ENCODE results near the gene TBX5.

- TF ChIP-seq, protein P1, sequence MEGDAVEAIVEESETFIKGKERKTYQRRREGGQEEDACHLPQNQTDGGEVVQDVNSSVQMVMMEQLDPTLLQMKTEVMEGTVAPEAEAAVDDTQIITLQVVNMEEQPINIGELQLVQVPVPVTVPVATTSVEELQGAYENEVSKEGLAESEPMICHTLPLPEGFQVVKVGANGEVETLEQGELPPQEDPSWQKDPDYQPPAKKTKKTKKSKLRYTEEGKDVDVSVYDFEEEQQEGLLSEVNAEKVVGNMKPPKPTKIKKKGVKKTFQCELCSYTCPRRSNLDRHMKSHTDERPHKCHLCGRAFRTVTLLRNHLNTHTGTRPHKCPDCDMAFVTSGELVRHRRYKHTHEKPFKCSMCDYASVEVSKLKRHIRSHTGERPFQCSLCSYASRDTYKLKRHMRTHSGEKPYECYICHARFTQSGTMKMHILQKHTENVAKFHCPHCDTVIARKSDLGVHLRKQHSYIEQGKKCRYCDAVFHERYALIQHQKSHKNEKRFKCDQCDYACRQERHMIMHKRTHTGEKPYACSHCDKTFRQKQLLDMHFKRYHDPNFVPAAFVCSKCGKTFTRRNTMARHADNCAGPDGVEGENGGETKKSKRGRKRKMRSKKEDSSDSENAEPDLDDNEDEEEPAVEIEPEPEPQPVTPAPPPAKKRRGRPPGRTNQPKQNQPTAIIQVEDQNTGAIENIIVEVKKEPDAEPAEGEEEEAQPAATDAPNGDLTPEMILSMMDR (IDR thresholded peaks at IDR 0.05) = no peak
- TF ChIP-seq POLR2A (IDR thresholded peaks at IDR 0.05) (peak in 1 of 4 donors; percentile 20), POLR2AphosphoS5 (IDR thresholded peaks at IDR 0.05) (peak in 1 of 2 donors; percentile 28)
Measured at GRCh38 chr12:114405519-114406271, at the start of gene TBX5.
